Tibial nerve (tissue), 4 donors: Measurements from ENCODE around the gene KAT8.

Experiments
- CTCF ChIP-seq, 5 experiments: fragments of 200-600 bp in 3 of 5; fragments of 450-650 bp in 2 of 5; sonication (generic) in 3 of 5; IDR thresholded peaks; one replicate each; pipeline ENCODE4 v1.5.1; 2016 to 2019; ENCODE audit warnings: antibody characterized with exemption in 5 of 5, mild to moderate bottlenecking in 3 of 5, moderate library complexity in 2 of 5
- EP300 ChIP-seq, 2 donors: sonication (generic); formaldehyde crosslinking; IDR thresholded peaks; one replicate each; pipeline ENCODE4 v1.6.1; 2017; ENCODE audit warnings: antibody characterized with exemption in 2 of 2, mild to moderate bottlenecking in 1 of 2
- POLR2A ChIP-seq, 2 donors: fragments of 450-650 bp; IDR thresholded peaks; one replicate each; pipeline ENCODE4 v1.6.1; 2017; ENCODE audit warnings: antibody characterized with exemption in 2 of 2, mild to moderate bottlenecking in 2 of 2, moderate library complexity in 2 of 2

- TF ChIP-seq POLR2A (IDR thresholded peaks at IDR 0.05) = no peak
- TF ChIP-seq CTCF (IDR thresholded peaks at IDR 0.05) = no peak
- no peak for TF ChIP-seq EP300 (IDR thresholded peaks at IDR 0.05)
Observed at GRCh38 chr16:31132303-31132979, 15.0 kb downstream of the KAT8 start.
